ENCODE results near the gene RPL28.

- TF ChIP-seq CTCF (IDR thresholded peaks at IDR 0.05) (no peak), POLR2A (IDR thresholded peaks at IDR 0.05) (no peak)
These were observed 38.2 kb upstream of the RPL28 start for GRCh38 chr19:55347442-55348009.
